Neural cell (in vitro differentiated cells): Measurements from ENCODE around the gene GALNT1. TPM values are rescaled to one million over a fixed set of nuclear protein-coding genes. Genes with fewer than 3 reads are reported as not detected.

ENCODE experiments used
- H2AFZ ChIP-seq: fragments of 200-600, 300-800 bp; sonication (generic), shearing (Covaris generic); 2 replicates; pipeline ENCODE4 v1.6.0; 2014; ENCODE audit warnings: low read depth, mild to moderate bottlenecking, antibody characterized with exemption, low read length, moderate library complexity
- H3F3A ChIP-seq: fragments of 200-600 bp; shearing (Covaris generic); 2 replicates; pipeline ENCODE4 v1.6.1; 2016; ENCODE audit warnings: mild to moderate bottlenecking, moderate library complexity, mixed read lengths, antibody characterized with exemption, low read length; ENCODE audit not compliant: insufficient read depth, poor library complexity, severe bottlenecking
- H3K27ac ChIP-seq: fragments of 200-600, 300-800 bp; sonication (generic), shearing (Covaris generic); 2 replicates; pipeline ENCODE4 v1.5.1; 2014; ENCODE audit warnings: mild to moderate bottlenecking, low read length, moderate library complexity
- H3K27me3 ChIP-seq: fragments of 300-800, 200-600 bp; sonication (generic), shearing (Covaris generic); 2 replicates; pipeline ENCODE4 v1.6.0; 2014; ENCODE audit warnings: mild to moderate bottlenecking, low read depth, low read length, moderate library complexity; ENCODE audit not compliant: insufficient read depth
- H3K36me3 ChIP-seq: fragments of 300-800, 200-600 bp; sonication (generic), shearing (Covaris generic); 2 replicates; pipeline ENCODE4 v1.5.1; 2014; ENCODE audit warnings: mild to moderate bottlenecking, antibody characterized with exemption, low read length, moderate library complexity; ENCODE audit not compliant: insufficient read depth
- H3K4me2 ChIP-seq: fragments of 300-800, 200-600 bp; sonication (generic), shearing (Covaris generic); 2 replicates; pipeline ENCODE4 v1.6.0; 2014; ENCODE audit warnings: mild to moderate bottlenecking, low read length
- H3K4me3 ChIP-seq: fragments of 300-800, 200-600 bp; sonication (generic), shearing (Covaris generic); 2 replicates; pipeline ENCODE4 v1.5.1; 2014; ENCODE audit warnings: mild to moderate bottlenecking, low read length, moderate library complexity
- H3K79me2 ChIP-seq: fragments of 200-600 bp; shearing (Covaris generic); replicated peaks from 2 replicates; pipeline ENCODE4 v1.6.0; 2014; ENCODE audit warnings: mild to moderate bottlenecking, low read length, moderate library complexity; ENCODE audit not compliant: insufficient read depth
- H3K9ac ChIP-seq: fragments of 300-800, 200-600 bp; sonication (generic), shearing (Covaris generic); 2 replicates; pipeline ENCODE4 v1.6.1; 2016; ENCODE audit warnings: mild to moderate bottlenecking, low read length, mixed read lengths
- H3K9me2 ChIP-seq: fragments of 200-600 bp; shearing (Covaris generic); 2 replicates; pipeline ENCODE4 v1.6.1; 2016; ENCODE audit warnings: mild to moderate bottlenecking, low read length, mixed read lengths; ENCODE audit not compliant: insufficient read depth
- H3K9me3 ChIP-seq: fragments of 200-600, 300-800 bp; sonication (generic), shearing (Covaris generic); 2 replicates; pipeline ENCODE4 v1.6.1; 2016; ENCODE audit warnings: mild to moderate bottlenecking, mixed run types, low read length, moderate library complexity, mixed read lengths
- H4K20me1 ChIP-seq: fragments of 200-600 bp; shearing (Covaris generic); 2 replicates; pipeline ENCODE4 v1.6.1; 2016; ENCODE audit warnings: mild to moderate bottlenecking, mixed run types; ENCODE audit not compliant: insufficient read depth
- EP300 ChIP-seq: fragments of 450-650 bp; conservative IDR thresholded peaks from 2 replicates; pipeline ENCODE4 v1.6.1; 2014; ENCODE audit warnings: antibody characterized with exemption, mild to moderate bottlenecking, moderate library complexity; ENCODE audit not compliant: poor library complexity, severe bottlenecking
- EZH2 ChIP-seq: fragments of 200-600, 300-800 bp; shearing (Covaris generic), sonication (generic); IDR thresholded peaks from 2 replicates; pipeline ENCODE4 v1.6.1; 2014; ENCODE audit warnings: antibody characterized with exemption, low read length, borderline replicate concordance, mild to moderate bottlenecking; ENCODE audit not compliant: insufficient read depth, poor library complexity, severe bottlenecking
- MXI1 ChIP-seq: fragments of 450-650 bp; conservative IDR thresholded peaks from 2 replicates; pipeline ENCODE4 v1.6.1; 2014; ENCODE audit warnings: antibody characterized with exemption, mild to moderate bottlenecking; ENCODE audit not compliant: poor library complexity, severe bottlenecking
- POLR2AphosphoS5 ChIP-seq: IDR thresholded peaks from 2 replicates; pipeline ENCODE4 v1.6.1; 2012
- RAD21 ChIP-seq: fragments of 450-650 bp; conservative IDR thresholded peaks from 2 replicates; pipeline ENCODE4 v1.6.1; 2014; ENCODE audit warnings: antibody characterized with exemption, mild to moderate bottlenecking, moderate library complexity
- SMC3 ChIP-seq: fragments of 450-650 bp; conservative IDR thresholded peaks from 2 replicates; pipeline ENCODE4 v1.6.1; 2014; ENCODE audit warnings: antibody characterized with exemption, mild to moderate bottlenecking, moderate library complexity; ENCODE audit not compliant: poor library complexity
- TAF1 ChIP-seq: IDR thresholded peaks from 2 replicates; pipeline ENCODE4 v1.6.1; 2012; ENCODE audit warnings: low read depth
- polyA plus RNA-seq: library from polyadenylated mRNA; depleted of rRNA; stranded (reverse); fragments of >200 nt; gene quantifications from 2 replicates; pipeline ENCODE4 v1.2.3, GENCODE V29; 2014
- TF ChIP-seq, protein P1 (sequence below): IDR thresholded peaks from 2 replicates; pipeline ENCODE4 v1.6.1; 2012; ENCODE audit warnings: borderline replicate concordance
- TF ChIP-seq, protein P2 (sequence below): fragments of 450-650 bp; IDR thresholded peaks from 2 replicates; pipeline ENCODE4 v1.5.1; 2014; ENCODE audit warnings: antibody characterized with exemption, mild to moderate bottlenecking, moderate library complexity; ENCODE audit not compliant: poor library complexity, severe bottlenecking

Gene GALNT1
- polyA plus RNA-seq, 1 donor from 2014 or later, result 103 TPM

DNA sequence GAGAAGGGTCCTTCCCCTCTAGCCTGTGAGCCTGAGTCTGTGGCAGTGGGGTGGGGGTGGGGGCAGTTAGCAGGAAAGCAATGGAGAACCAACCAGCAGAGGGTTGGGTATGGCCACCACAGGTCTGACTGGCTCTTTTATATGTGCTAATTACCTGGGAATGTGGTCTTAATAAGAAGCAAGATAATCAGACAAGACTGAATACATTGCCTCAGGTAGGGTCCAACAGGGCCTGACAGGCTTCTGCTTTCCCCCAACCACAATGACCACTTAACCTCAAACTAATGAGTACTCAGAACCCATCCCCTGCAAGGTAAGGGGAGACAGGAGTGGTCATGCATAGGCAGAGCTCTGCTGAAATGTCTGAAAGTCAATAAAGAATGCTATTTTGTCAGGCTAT lies 39.2 kb upstream of the GALNT1 start:
- Histone ChIP-seq H3K27me3 (no peaks in the 10 kb centered on the region), H3K4me3 (no peak overlapping the region), H4K20me1 (no peaks in the 10 kb centered on the region), H3K79me2 (no peaks in the 10 kb centered on the region), H3K4me2 (no peak overlapping the region), H3K9me3 (peaks cover 3% of the 10 kb centered on the region), H3F3A (no peaks in the 10 kb centered on the region), H3K36me3 (no peaks in the 10 kb centered on the region), H2AFZ (no peak overlapping the region), H3K9ac (no peak overlapping the region), H3K9me2 (no peaks in the 10 kb centered on the region), H3K27ac (no peak overlapping the region)
- no peak for TF ChIP-seq POLR2AphosphoS5
- no peak for TF ChIP-seq EZH2
- TF ChIP-seq RAD21, result no peak

DNA sequence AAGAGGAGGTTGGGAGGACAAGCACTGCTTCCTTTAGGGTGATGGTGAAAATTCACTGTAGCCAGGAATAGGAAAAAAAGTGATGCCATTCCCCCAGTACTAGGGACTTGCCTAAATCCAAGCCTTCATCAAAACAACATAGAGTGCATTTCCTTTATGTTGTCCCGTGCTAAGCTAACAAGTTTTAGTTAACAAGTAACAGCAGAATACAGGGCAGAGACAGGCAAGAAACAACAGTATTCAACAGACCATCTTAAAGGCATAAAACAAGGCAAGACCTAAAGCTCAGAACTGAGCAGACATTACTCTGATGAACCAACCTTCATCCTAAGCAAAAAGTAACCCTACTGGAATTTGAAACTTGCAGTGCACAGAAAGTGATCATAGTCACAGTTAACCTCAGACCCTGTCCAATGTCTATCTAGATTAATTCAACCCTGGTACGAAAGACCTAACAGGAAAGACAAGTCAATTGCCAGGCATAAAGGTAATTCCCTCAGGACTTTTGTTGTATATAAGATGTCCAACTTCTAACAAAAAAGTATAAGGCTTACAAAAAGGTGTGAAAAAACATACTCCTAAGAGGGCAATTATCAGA lies 34.4 kb upstream of the GALNT1 start:
- Histone ChIP-seq H2AFZ (no peak overlapping the region), H3K9me3 (peaks cover 3% of the 10 kb centered on the region), H3K79me2 (no peaks in the 10 kb centered on the region), H3K4me2 (no peak overlapping the region), H3K9ac (no peak overlapping the region), H3K4me3 (no peak overlapping the region), H3K27ac (no peak overlapping the region), H3K9me2 (no peaks in the 10 kb centered on the region), H3K27me3 (no peaks in the 10 kb centered on the region), H3K36me3 (no peaks in the 10 kb centered on the region), H3F3A (no peaks in the 10 kb centered on the region), H4K20me1 (no peaks in the 10 kb centered on the region)
- TF ChIP-seq EZH2, result no peak
- TF ChIP-seq, protein P1, sequence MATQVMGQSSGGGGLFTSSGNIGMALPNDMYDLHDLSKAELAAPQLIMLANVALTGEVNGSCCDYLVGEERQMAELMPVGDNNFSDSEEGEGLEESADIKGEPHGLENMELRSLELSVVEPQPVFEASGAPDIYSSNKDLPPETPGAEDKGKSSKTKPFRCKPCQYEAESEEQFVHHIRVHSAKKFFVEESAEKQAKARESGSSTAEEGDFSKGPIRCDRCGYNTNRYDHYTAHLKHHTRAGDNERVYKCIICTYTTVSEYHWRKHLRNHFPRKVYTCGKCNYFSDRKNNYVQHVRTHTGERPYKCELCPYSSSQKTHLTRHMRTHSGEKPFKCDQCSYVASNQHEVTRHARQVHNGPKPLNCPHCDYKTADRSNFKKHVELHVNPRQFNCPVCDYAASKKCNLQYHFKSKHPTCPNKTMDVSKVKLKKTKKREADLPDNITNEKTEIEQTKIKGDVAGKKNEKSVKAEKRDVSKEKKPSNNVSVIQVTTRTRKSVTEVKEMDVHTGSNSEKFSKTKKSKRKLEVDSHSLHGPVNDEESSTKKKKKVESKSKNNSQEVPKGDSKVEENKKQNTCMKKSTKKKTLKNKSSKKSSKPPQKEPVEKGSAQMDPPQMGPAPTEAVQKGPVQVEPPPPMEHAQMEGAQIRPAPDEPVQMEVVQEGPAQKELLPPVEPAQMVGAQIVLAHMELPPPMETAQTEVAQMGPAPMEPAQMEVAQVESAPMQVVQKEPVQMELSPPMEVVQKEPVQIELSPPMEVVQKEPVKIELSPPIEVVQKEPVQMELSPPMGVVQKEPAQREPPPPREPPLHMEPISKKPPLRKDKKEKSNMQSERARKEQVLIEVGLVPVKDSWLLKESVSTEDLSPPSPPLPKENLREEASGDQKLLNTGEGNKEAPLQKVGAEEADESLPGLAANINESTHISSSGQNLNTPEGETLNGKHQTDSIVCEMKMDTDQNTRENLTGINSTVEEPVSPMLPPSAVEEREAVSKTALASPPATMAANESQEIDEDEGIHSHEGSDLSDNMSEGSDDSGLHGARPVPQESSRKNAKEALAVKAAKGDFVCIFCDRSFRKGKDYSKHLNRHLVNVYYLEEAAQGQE, result no peak
- TF ChIP-seq, protein P2, sequence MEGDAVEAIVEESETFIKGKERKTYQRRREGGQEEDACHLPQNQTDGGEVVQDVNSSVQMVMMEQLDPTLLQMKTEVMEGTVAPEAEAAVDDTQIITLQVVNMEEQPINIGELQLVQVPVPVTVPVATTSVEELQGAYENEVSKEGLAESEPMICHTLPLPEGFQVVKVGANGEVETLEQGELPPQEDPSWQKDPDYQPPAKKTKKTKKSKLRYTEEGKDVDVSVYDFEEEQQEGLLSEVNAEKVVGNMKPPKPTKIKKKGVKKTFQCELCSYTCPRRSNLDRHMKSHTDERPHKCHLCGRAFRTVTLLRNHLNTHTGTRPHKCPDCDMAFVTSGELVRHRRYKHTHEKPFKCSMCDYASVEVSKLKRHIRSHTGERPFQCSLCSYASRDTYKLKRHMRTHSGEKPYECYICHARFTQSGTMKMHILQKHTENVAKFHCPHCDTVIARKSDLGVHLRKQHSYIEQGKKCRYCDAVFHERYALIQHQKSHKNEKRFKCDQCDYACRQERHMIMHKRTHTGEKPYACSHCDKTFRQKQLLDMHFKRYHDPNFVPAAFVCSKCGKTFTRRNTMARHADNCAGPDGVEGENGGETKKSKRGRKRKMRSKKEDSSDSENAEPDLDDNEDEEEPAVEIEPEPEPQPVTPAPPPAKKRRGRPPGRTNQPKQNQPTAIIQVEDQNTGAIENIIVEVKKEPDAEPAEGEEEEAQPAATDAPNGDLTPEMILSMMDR, result no peak
- no peak for TF ChIP-seq MXI1
- TF ChIP-seq TAF1, result no peak
- no peak for TF ChIP-seq EP300
- no peak for TF ChIP-seq RAD21
- TF ChIP-seq POLR2AphosphoS5, result no peak
- TF ChIP-seq SMC3, result no peak
